A673 (cell line): Measurements from ENCODE around the gene ANKRD55. TPM values are rescaled to one million over a fixed set of nuclear protein-coding genes. Genes with fewer than 3 reads are reported as not detected.
"Not testable (repeated sequence)": the region's sequence is repeated elsewhere in the genome, so short reads cannot be mapped to it uniquely, and the experiment has no call there.

ENCODE experiments used
- BruUV-seq: library from RNA; stranded (reverse); fragments of 400-500 nt; replicated peaks from 2 replicates; lab custom pipeline; 2021; lab: Mats Ljungman, UMichigan
- CTCF ChIA-PET: fragments of 300-600 bp; sonication (Branson Sonifier 250); formaldehyde crosslinking; loops from one replicate; lab custom pipeline; 2022; ENCODE audit warnings: antibody characterized with exemption; lab: Charles Lee
- POLR2A ChIA-PET: fragments of 300-600 bp; sonication (Branson Sonifier 250); formaldehyde crosslinking; loops from one replicate; lab custom pipeline; 2022; ENCODE audit warnings: antibody characterized with exemption; ENCODE audit not compliant: low non-redundant PET; lab: Charles Lee
- DNase-seq: peaks from one replicate; pipeline ENCODE4 v3.0.0-alpha.2; 2015; ENCODE audit warnings: low spot score
- H3K27ac ChIP-seq: fragments of 200-600 bp; sonication (generic); 2 replicates; pipeline ENCODE4 v1.5.1; 2016; ENCODE audit warnings: mixed run types, low read depth, mild to moderate bottlenecking, mixed read lengths, antibody characterized with exemption, low read length; ENCODE audit not compliant: poor library complexity, severe bottlenecking
- H3K27me3 ChIP-seq: fragments of 200-600 bp; sonication (generic); replicated peaks from 2 replicates; pipeline ENCODE4 v1.6.1; 2017; ENCODE audit warnings: mixed run types, low read depth, mild to moderate bottlenecking, mixed read lengths, antibody characterized with exemption, low read length; ENCODE audit not compliant: insufficient read depth, poor library complexity
- H3K36me3 ChIP-seq: fragments of 200-600 bp; sonication (generic); 2 replicates; pipeline ENCODE4 v1.6.1; 2016; ENCODE audit warnings: mixed run types, mild to moderate bottlenecking, mixed read lengths, antibody characterized with exemption, low read length; ENCODE audit not compliant: insufficient read depth, poor library complexity, severe bottlenecking
- H3K4me1 ChIP-seq: fragments of 200-600 bp; sonication (generic); 2 replicates; pipeline ENCODE4 v1.6.1; 2017; ENCODE audit warnings: mixed run types, mild to moderate bottlenecking, mixed read lengths, antibody characterized with exemption, low read length; ENCODE audit not compliant: insufficient read depth, poor library complexity, severe bottlenecking
- H3K4me3 ChIP-seq: fragments of 200-600 bp; sonication (generic); 2 replicates; pipeline ENCODE4 v1.5.1; 2016; ENCODE audit warnings: low read depth, mixed run types, mild to moderate bottlenecking, mixed read lengths, low read length; ENCODE audit not compliant: poor library complexity, severe bottlenecking
- H3K9me3 ChIP-seq: fragments of 200-600 bp; sonication (generic); 2 replicates; pipeline ENCODE4 v1.6.1; 2016; ENCODE audit warnings: mixed run types, low read depth, mild to moderate bottlenecking, mixed read lengths, antibody characterized with exemption, low read length; ENCODE audit not compliant: poor library complexity, severe bottlenecking
- EZH2 ChIP-seq: fragments of 200-600 bp; sonication (generic); IDR thresholded peaks from 2 replicates; pipeline ENCODE4 v1.6.1; 2017; ENCODE audit warnings: borderline replicate concordance, low read depth, mild to moderate bottlenecking, mixed read lengths, antibody characterized with exemption, low read length; ENCODE audit not compliant: poor library complexity, severe bottlenecking
- intact Hi-C: fragments of 100-400 bp; cut with micrococcal nuclease; formaldehyde crosslinking; loops from one replicate; pipeline ENCODE4 v1.10.0; 2022; ENCODE audit not compliant: unreplicated experiment
- total RNA-seq: library from RNA; stranded (reverse); gene quantifications from 2 replicates; pipeline ENCODE4 v1.2.3, GENCODE V29; 2021
- TF ChIP-seq, protein P1 (sequence below): fragments of 300-800, 200-600 bp; sonication (generic); conservative IDR thresholded peaks from 2 replicates; pipeline ENCODE4 v1.5.1; 2017; ENCODE audit warnings: low read depth, mild to moderate bottlenecking, antibody characterized with exemption, low read length, moderate library complexity, mixed read lengths

The ANKRD55 gene
- total RNA-seq, 1 experiment from 2014 or later, result not detected

DNA sequence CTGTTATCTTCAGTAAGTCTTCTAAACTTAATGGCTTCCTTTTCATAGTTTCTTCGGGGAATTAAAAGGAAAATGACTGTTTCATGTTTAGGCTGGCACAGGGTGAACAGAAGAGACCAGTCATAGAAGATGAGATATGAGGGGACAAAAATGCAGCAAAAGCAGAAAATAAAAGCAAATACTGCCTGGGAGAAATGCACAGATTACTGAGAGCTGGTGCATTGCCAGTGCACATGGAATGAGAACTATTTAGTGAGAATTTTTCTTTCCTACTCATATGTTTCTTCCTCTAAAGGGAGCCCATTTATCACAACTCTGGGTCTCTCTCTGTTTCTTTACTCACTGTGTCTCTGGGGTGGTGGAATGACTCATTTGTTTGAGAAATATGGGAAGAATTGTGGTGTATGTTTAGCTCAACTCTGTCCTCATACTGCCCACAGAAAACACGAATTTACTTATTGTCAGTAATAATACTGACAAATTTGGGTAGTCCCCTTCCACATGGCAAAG lies 25.9 kb upstream of the ANKRD55 start:
- no peaks in the 10 kb centered on the region for H3K4me1 ChIP-seq
- no peak for TF ChIP-seq EZH2
- TF ChIP-seq, protein P1, sequence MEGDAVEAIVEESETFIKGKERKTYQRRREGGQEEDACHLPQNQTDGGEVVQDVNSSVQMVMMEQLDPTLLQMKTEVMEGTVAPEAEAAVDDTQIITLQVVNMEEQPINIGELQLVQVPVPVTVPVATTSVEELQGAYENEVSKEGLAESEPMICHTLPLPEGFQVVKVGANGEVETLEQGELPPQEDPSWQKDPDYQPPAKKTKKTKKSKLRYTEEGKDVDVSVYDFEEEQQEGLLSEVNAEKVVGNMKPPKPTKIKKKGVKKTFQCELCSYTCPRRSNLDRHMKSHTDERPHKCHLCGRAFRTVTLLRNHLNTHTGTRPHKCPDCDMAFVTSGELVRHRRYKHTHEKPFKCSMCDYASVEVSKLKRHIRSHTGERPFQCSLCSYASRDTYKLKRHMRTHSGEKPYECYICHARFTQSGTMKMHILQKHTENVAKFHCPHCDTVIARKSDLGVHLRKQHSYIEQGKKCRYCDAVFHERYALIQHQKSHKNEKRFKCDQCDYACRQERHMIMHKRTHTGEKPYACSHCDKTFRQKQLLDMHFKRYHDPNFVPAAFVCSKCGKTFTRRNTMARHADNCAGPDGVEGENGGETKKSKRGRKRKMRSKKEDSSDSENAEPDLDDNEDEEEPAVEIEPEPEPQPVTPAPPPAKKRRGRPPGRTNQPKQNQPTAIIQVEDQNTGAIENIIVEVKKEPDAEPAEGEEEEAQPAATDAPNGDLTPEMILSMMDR, result no peak
- POLR2A ChIA-PET, result no interaction called here
- CTCF ChIA-PET, result interaction anchor here (1.1 kb wide), 1 partner anchor 323 kb away, joined by 6 read pairs; no protein-coding TSS in a partner anchor
- BruUV-seq, result no TSS peak
- DNase-seq, result no peak
- intact Hi-C loops, result no loop called here
- H3K27me3 ChIP-seq, result no peaks in the 10 kb centered on the region
- H3K27ac ChIP-seq, result no peak overlapping the region
- H3K9me3 ChIP-seq, result no peaks in the 10 kb centered on the region
- no peak overlapping the region for H3K4me3 ChIP-seq
- H3K36me3 ChIP-seq, result no peaks in the 10 kb centered on the region

- H3K4me1 ChIP-seq, DNase-seq, H3K27me3 ChIP-seq, H3K27ac ChIP-seq, CTCF ChIA-PET, POLR2A ChIA-PET, H3K9me3 ChIP-seq, H3K36me3 ChIP-seq, BruUV-seq, H3K4me3 ChIP-seq, intact Hi-C loops: not testable (repeated sequence)
Measured at GRCh38 chr5:56257763-56258529, 24.8 kb upstream of the ANKRD55 start.

DNA sequence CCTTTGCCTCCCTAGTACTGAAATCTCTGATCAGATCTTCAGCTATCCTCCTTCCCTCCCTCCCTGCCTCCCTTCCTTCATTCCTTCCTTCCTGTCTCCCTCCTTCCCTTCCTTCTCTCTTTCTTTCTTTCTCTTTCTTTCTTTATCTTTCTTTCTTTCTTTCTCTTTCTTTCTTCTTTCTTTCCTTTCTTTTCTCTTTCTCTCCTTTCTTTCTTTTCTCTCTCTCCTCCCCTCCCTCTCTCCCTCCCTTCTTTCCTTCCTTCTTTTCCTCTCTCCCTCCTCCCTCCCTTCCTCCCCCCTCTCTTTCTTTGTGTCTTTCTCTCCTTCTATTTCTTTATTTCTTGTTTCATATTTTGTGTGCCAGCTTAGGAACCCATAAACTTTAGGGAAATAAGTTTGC lies 23.9 kb upstream of the ANKRD55 start:
- Histone ChIP-seq H3K27me3 (no peaks in the 10 kb centered on the region), H3K4me1 (no peaks in the 10 kb centered on the region), H3K9me3 (no peaks in the 10 kb centered on the region), H3K27ac (no peak overlapping the region), H3K4me3 (no peak overlapping the region), H3K36me3 (no peaks in the 10 kb centered on the region)
- no TSS peak for BruUV-seq
- POLR2A ChIA-PET, result no interaction called here
- no peak for DNase-seq
- CTCF ChIA-PET, result no interaction called here
- no peak for TF ChIP-seq EZH2
- TF ChIP-seq, protein P1, result no peak
- intact Hi-C loops, result no loop called here

- Histone ChIP-seq H3K4me1 (no peaks in the 10 kb centered on the region), H3K4me3 (no peak overlapping the region), H3K27me3 (no peaks in the 10 kb centered on the region), H3K9me3 (no peaks in the 10 kb centered on the region), H3K27ac (no peak overlapping the region), H3K36me3 (no peaks in the 10 kb centered on the region)
- intact Hi-C loops, result no loop called here
- TF ChIP-seq, protein P1, result no peak
- no peak for TF ChIP-seq EZH2
- ChIA-PET CTCF (no interaction called here), POLR2A (no interaction called here)
- DNase-seq, result no peak
- no TSS peak for BruUV-seq
Measured at GRCh38 chr5:56255502-56255901, 22.4 kb upstream of the ANKRD55 start.
